Tibial artery (tissue), 4 donors: ENCODE data around the gene TNRC6B.

ENCODE experiments used
- DNase-seq, 2 donors: peaks; one replicate each; pipeline ENCODE4 v3.0.0-alpha.2; 2019
- H3K27ac ChIP-seq, 2 donors: fragments of 200-600 bp; sonication (generic) in 1 of 2; 1 replicate in 1 of 2; 2 replicates in 1 of 2; pipeline ENCODE4 v1.5.1; 2018 to 2019; ENCODE audit warnings: mild to moderate bottlenecking in 1 of 2
- H3K27me3 ChIP-seq, 2 donors: fragments of 200-600 bp; sonication (generic) in 1 of 2; one replicate each; pipeline versions ENCODE4 v1.5.1 to v1.6.0; 2016 to 2019
- H3K36me3 ChIP-seq, 3 donors: fragments of 200-600 bp; sonication (generic) in 2 of 3; one replicate each; pipeline ENCODE4 v1.5.1; 2016 to 2019; ENCODE audit warnings: mild to moderate bottlenecking in 2 of 3
- H3K4me1 ChIP-seq, 4 donors: fragments of 200-600 bp; sonication (generic) in 2 of 4; 1 replicate in 3 of 4; 2 replicates in 1 of 4; pipeline ENCODE4 v1.5.1; 2016 to 2019
- H3K4me3 ChIP-seq, 2 donors: fragments of 200-600 bp; sonication (generic) in 1 of 2; 1 replicate in 1 of 2; 2 replicates in 1 of 2; pipeline ENCODE4 v1.5.1; 2018 to 2019; ENCODE audit warnings: mild to moderate bottlenecking in 2 of 2
- H3K9me3 ChIP-seq, 3 donors: fragments of 200-600 bp; sonication (generic) in 1 of 3; one replicate each; pipeline ENCODE4 v1.5.1; 2016 to 2019
- intact Hi-C: fragments of 100-400 bp; cut with DNase I; formaldehyde crosslinking; loops from one replicate; pipeline ENCODE4 v1.15.0; 2023; ENCODE audit warnings: low total_unique reads
- TF ChIP-seq, protein P1 (sequence below), 2 experiments: fragments of 200-600 bp in 1 of 2; fragments of 450-650 bp in 1 of 2; IDR thresholded peaks; one replicate each; pipeline ENCODE4 v1.5.1; 2017 to 2019; ENCODE audit warnings: antibody characterized with exemption in 2 of 2, mild to moderate bottlenecking in 1 of 2, moderate library complexity in 1 of 2

TNRC6B gene

GRCh38 chr22:40330086-40330485, 152.4 kb downstream of the TNRC6B start:
- no peaks in the 10 kb centered on the region for H3K9me3 ChIP-seq
- H3K4me1 ChIP-seq: no peaks in the 10 kb centered on the region
- peaks cover 0 to 48% (median 20%) of the 10 kb centered on the region in 3 donors for H3K36me3 ChIP-seq
- intact Hi-C loops: no loop called here
- H3K27me3 ChIP-seq: no peaks in the 10 kb centered on the region
- H3K27ac ChIP-seq: no peak overlapping the region
- H3K4me3 ChIP-seq: no peak overlapping the region
- TF ChIP-seq, protein P1, sequence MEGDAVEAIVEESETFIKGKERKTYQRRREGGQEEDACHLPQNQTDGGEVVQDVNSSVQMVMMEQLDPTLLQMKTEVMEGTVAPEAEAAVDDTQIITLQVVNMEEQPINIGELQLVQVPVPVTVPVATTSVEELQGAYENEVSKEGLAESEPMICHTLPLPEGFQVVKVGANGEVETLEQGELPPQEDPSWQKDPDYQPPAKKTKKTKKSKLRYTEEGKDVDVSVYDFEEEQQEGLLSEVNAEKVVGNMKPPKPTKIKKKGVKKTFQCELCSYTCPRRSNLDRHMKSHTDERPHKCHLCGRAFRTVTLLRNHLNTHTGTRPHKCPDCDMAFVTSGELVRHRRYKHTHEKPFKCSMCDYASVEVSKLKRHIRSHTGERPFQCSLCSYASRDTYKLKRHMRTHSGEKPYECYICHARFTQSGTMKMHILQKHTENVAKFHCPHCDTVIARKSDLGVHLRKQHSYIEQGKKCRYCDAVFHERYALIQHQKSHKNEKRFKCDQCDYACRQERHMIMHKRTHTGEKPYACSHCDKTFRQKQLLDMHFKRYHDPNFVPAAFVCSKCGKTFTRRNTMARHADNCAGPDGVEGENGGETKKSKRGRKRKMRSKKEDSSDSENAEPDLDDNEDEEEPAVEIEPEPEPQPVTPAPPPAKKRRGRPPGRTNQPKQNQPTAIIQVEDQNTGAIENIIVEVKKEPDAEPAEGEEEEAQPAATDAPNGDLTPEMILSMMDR (IDR thresholded peaks at IDR 0.05): no peak
- DNase-seq: no peak

- TF ChIP-seq, protein P1 (IDR thresholded peaks at IDR 0.05): no peak
- Histone ChIP-seq H3K27ac (no peak overlapping the region), H3K9me3 (no peaks in the 10 kb centered on the region), H3K4me1 (no peaks in the 10 kb centered on the region), H3K4me3 (no peak overlapping the region), H3K36me3 (peaks cover 0 to 43% (median 15%) of the 10 kb centered on the region in 3 donors), H3K27me3 (no peaks in the 10 kb centered on the region)
- intact Hi-C loops: no loop called here
- no peak for DNase-seq
Measured at GRCh38 chr22:40330615-40331014, 152.9 kb downstream of the TNRC6B start.

DNA sequence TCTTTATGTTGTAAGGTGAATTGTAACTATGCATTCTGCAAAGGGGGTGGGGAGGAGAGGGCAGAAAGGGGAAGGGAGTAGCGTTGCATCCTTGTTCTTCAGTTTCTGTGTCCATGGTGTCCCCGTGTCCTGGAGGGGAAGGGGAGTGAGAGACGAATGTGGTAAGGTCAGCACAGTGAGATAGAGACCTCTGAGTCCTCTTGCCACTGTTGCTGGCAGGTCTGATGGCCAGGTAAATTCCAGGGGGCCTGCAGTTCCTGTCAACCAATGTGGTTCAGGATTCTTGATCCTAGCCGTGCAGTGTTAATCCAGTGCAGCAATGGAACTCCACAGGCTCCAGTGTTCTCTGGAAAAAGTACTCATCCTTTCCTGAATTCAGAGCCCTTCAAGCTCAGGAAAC, 154.0 kb downstream of the TNRC6B start:
- no peak overlapping the region for H3K27ac ChIP-seq
- no peaks in the 10 kb centered on the region for H3K4me1 ChIP-seq

GRCh38 chr22:40332319-40332781, 154.6 kb downstream of the TNRC6B start:
- TF ChIP-seq, protein P1 (IDR thresholded peaks at IDR 0.05): no peak
- H3K4me3 ChIP-seq: no peak overlapping the region
- H3K27me3 ChIP-seq: no peaks in the 10 kb centered on the region
- intact Hi-C loops: no loop called here
- no peak for DNase-seq
- peaks cover 0 to 35% (median 15%) of the 10 kb centered on the region in 3 donors for H3K36me3 ChIP-seq
- H3K4me1 ChIP-seq: no peaks in the 10 kb centered on the region
- H3K27ac ChIP-seq: no peak overlapping the region
- H3K9me3 ChIP-seq: no peaks in the 10 kb centered on the region

More for the DNA sequence above, 154.0 kb downstream of the TNRC6B start:
- TF ChIP-seq, protein P1 (IDR thresholded peaks at IDR 0.05): no peak
- DNase-seq: no peak
- no peak overlapping the region for H3K4me3 ChIP-seq
- H3K27me3 ChIP-seq: no peaks in the 10 kb centered on the region
- peaks cover 0 to 41% (median 15%) of the 10 kb centered on the region in 3 donors for H3K36me3 ChIP-seq
- intact Hi-C loops: no loop called here
- no peaks in the 10 kb centered on the region for H3K9me3 ChIP-seq

DNA sequence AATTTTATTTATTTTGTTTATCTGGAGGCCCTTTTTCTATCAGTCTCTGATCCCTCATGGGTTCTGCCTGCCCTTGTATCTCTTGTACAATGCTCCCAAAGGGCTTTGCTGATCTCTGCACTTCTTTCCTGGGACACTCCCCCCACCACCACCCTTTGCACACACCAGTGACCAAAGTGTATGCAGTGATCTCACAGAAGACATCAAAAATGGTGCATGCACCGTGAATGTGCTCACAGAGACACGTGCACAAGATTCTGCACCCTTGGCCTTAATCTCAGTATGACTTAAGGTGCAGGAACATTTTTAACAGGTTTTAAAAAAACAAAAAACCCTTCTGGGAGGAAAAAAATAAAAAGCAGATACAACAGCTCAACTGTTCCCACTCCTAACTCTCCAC, 156.3 kb downstream of the TNRC6B start:
- TF ChIP-seq, protein P1 (IDR thresholded peaks at IDR 0.05): no peak
- no peak for DNase-seq
- intact Hi-C loops: no loop called here
- Histone ChIP-seq H3K4me3 (no peak overlapping the region), H3K4me1 (no peaks in the 10 kb centered on the region), H3K36me3 (peaks cover 0 to 33% (median 15%) of the 10 kb centered on the region in 3 donors), H3K27ac (no peak overlapping the region), H3K9me3 (no peaks in the 10 kb centered on the region), H3K27me3 (no peaks in the 10 kb centered on the region)

- Histone ChIP-seq H3K27ac (no peak overlapping the region), H3K4me1 (no peaks in the 10 kb centered on the region), H3K4me3 (no peak overlapping the region), H3K36me3 (peaks cover 0 to 28% (median 15%) of the 10 kb centered on the region in 3 donors), H3K27me3 (no peaks in the 10 kb centered on the region), H3K9me3 (no peaks in the 10 kb centered on the region)
- TF ChIP-seq, protein P1 (IDR thresholded peaks at IDR 0.05): no peak
- no peak for DNase-seq
- intact Hi-C loops: no loop called here
Measured at GRCh38 chr22:40334899-40335298, 157.2 kb downstream of the TNRC6B start.
